ENCODE data around the gene PRLH. TPM values are rescaled to one million over a fixed set of nuclear protein-coding genes. Genes with fewer than 3 reads are reported as not detected.

Gene PRLH
- total and polyA plus RNA-seq, 7 donors: not detected

GRCh38 chr2:237602409-237602808, 36.0 kb downstream of the PRLH start:
- no peak overlapping the region for H3K4me3 ChIP-seq
- H3K9me3 ChIP-seq: no peaks in the 10 kb centered on the region
- no peak for DNase-seq
- no peaks in the 10 kb centered on the region for H3K36me3 ChIP-seq (ENCODE audit: insufficient read depth in 1 of 2, low read depth in 1 of 2)
- 91 to 94% (median 92%) methylated on average over 7 of the region's 7 CpGs for WGBS, 3 donors
- TF ChIP-seq, protein P1, sequence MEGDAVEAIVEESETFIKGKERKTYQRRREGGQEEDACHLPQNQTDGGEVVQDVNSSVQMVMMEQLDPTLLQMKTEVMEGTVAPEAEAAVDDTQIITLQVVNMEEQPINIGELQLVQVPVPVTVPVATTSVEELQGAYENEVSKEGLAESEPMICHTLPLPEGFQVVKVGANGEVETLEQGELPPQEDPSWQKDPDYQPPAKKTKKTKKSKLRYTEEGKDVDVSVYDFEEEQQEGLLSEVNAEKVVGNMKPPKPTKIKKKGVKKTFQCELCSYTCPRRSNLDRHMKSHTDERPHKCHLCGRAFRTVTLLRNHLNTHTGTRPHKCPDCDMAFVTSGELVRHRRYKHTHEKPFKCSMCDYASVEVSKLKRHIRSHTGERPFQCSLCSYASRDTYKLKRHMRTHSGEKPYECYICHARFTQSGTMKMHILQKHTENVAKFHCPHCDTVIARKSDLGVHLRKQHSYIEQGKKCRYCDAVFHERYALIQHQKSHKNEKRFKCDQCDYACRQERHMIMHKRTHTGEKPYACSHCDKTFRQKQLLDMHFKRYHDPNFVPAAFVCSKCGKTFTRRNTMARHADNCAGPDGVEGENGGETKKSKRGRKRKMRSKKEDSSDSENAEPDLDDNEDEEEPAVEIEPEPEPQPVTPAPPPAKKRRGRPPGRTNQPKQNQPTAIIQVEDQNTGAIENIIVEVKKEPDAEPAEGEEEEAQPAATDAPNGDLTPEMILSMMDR (IDR thresholded peaks at IDR 0.05): no peak
- peaks cover 26% of the 10 kb centered on the region for H3K4me1 ChIP-seq
- H3K27ac ChIP-seq: no peak overlapping the region
- H3K27me3 ChIP-seq (ENCODE audit: insufficient read depth in 3 of 3, low read length in 2 of 3): no peaks in the 10 kb centered on the region
- intact Hi-C loops (cut with DNase I): loop anchor here in 1 of 2 donors (5.0 kb wide), 2 partner anchors 60 to 145 kb away; no protein-coding TSS in a partner anchor
- ATAC-seq: no peak

DNA sequence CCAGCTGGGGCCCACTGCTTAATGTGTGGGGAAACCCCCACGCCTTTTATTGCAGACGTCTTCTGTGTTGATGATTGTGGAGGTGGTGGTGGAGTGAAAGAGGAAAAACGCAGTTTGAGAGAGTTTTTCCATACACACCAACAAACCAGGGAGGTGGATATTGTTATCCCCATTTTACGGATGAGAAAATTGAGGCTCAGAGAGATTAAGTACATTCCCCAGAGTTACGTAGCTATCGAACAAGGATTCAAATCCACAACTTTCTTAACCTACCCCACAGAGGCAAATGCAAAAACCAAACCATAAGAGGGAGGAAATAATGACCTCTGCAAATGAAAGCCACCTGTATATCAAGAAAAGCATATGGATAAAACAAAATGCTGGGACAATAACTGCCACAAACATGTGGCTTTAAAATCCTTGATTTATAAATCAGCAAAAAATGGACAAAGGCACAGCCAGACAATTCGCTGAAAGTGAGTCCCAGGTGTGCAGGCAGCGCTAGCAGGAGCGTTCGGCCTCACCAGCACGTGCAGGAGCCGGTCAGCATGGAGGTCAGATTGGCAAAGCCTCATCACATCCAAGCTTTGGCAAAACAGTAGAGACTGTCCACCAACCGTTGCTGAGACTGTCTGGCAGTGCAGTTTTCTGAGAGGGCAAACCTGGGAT, 36.8 kb downstream of the PRLH start:
- Histone ChIP-seq H3K36me3 (ENCODE audit: insufficient read depth in 1 of 2, low read depth in 1 of 2) (no peaks in the 10 kb centered on the region), H3K4me1 (peaks cover 26% of the 10 kb centered on the region), H3K4me3 (no peak overlapping the region), H3K27me3 (ENCODE audit: insufficient read depth in 3 of 3, low read length in 2 of 3) (no peaks in the 10 kb centered on the region), H3K9me3 (no peaks in the 10 kb centered on the region), H3K27ac (peak overlapping the region; percentile 16)
- ATAC-seq (no peak), DNase-seq (no peak)
- WGBS, 3 donors: 76 to 85% (median 84%) methylated on average over 13 of the region's 13 CpGs
- TF ChIP-seq, protein P1 (IDR thresholded peaks at IDR 0.05): no peak
- intact Hi-C loops (cut with DNase I): loop anchor here in 1 of 2 donors (5.0 kb wide), 2 partner anchors 59 to 144 kb away; no protein-coding TSS in a partner anchor

- DNase-seq: no peak
- Histone ChIP-seq H3K4me1 (peaks cover 21% of the 10 kb centered on the region), H3K27me3 (ENCODE audit: insufficient read depth in 3 of 3, low read length in 2 of 3) (no peaks in the 10 kb centered on the region), H3K4me3 (no peak overlapping the region), H3K27ac (peak overlapping the region; percentile 16), H3K9me3 (no peaks in the 10 kb centered on the region), H3K36me3 (ENCODE audit: insufficient read depth in 1 of 2, low read depth in 1 of 2) (no peaks in the 10 kb centered on the region)
- 43 to 56% (median 45%) methylated on average over 15 of the region's 15 CpGs for WGBS, 3 donors
- TF ChIP-seq, protein P1 (IDR thresholded peaks at IDR 0.05): no peak
- intact Hi-C loops (cut with DNase I): loop anchor here in 1 of 2 donors (5.0 kb wide), 2 partner anchors 58 to 143 kb away; no protein-coding TSS in a partner anchor
- ATAC-seq: no peak
These were observed 37.5 kb downstream of the PRLH start for GRCh38 chr2:237603718-237604362.

DNA sequence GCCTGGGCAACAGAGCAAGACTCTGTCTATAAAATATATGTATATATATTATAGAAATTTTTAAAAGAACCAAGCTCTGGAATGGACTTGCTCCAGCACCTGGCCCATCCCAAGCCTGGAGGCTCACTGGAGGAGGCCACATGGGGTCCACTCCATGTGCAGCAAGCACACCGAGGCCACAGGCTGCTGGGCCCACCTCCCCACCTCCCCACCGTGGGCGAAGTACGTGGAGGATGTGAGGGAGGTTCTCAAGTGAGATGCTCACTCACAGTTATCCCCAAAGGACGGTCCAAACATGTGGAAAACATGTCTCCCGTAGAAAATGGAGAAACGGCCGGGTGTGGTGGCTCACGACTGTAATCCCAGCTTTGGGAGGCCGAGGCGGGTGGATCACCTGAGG, 38.0 kb downstream of the PRLH start:
- 85 to 88% (median 87%) methylated on average over 11 of the region's 11 CpGs for WGBS, 3 donors
- DNase-seq (no peak), ATAC-seq (no peak)
- Histone ChIP-seq H3K36me3 (ENCODE audit: insufficient read depth in 1 of 2, low read depth in 1 of 2) (no peaks in the 10 kb centered on the region), H3K9me3 (no peaks in the 10 kb centered on the region), H3K4me3 (no peak overlapping the region), H3K4me1 (peaks cover 21% of the 10 kb centered on the region), H3K27ac (no peak overlapping the region), H3K27me3 (ENCODE audit: insufficient read depth in 3 of 3, low read length in 2 of 3) (no peaks in the 10 kb centered on the region)
- TF ChIP-seq, protein P1 (IDR thresholded peaks at IDR 0.05): no peak
- intact Hi-C loops (cut with DNase I): loop anchor here in 1 of 2 donors (5.0 kb wide), 2 partner anchors 58 to 143 kb away; no protein-coding TSS in a partner anchor

Data from psoas muscle (tissue), 8 donors.